22Rv1 (cell line): Measurements from ENCODE around the gene STXBP5.

Experiments used
- CTCF ChIP-seq: fragments of 450-650 bp; IDR thresholded peaks from 2 replicates; pipeline ENCODE4 v1.5.1; 2017; ENCODE audit warnings: mild to moderate bottlenecking
- ZFX ChIP-seq: fragments of 450-650 bp; IDR thresholded peaks from 2 replicates; pipeline ENCODE4 v1.6.1; 2017; ENCODE audit warnings: antibody characterized with exemption, borderline replicate concordance

- TF ChIP-seq CTCF (no peak), ZFX (no peak)
Measured at GRCh38 chr6:147434516-147434915, 230.3 kb downstream of the STXBP5 start.
